Spleen (tissue), 7 donors: ENCODE measurements around the gene BRD1.

Experiments used
- CTCF ChIP-seq, 11 experiments: fragments of 200-600 bp in 7 of 11; fragments of 450-650 bp in 4 of 11; sonication (generic) in 4 of 11; IDR thresholded peaks in 8 of 11; conservative IDR thresholded peaks in 3 of 11; 1 replicate in 7 of 11; 2 replicates in 4 of 11; pipeline versions ENCODE4 v1.4.0 to v1.8.0; 2016 to 2021; ENCODE audit warnings: antibody characterized with exemption in 11 of 11, inconsistent platforms in 4 of 11, mild to moderate bottlenecking in 1 of 11
- POLR2A ChIP-seq, 3 donors: fragments of 450-650 bp; IDR thresholded peaks; one replicate each; pipeline ENCODE4 v1.5.1; 2017; ENCODE audit warnings: antibody characterized with exemption in 3 of 3, mild to moderate bottlenecking in 1 of 3
- POLR2AphosphoS5 ChIP-seq, 3 donors: sonication (generic); formaldehyde crosslinking; IDR thresholded peaks; one replicate each; pipeline ENCODE4 v1.5.1; 2017; ENCODE audit warnings: antibody characterized with exemption in 3 of 3
- donor health status: DM: no; HTN: no; CAD: no; lungs with moderate emphysema.
- donor health status: DM: no; HTN: no; CAD: no.
- donor health status: DM: no; HTN: no; CAD: no.

- TF ChIP-seq CTCF (IDR thresholded peaks at IDR 0.05 in 8 of 11, conservative IDR thresholded peaks at IDR 0.05 in 3 of 11) (no peak), POLR2A (IDR thresholded peaks at IDR 0.05) (no peak), POLR2AphosphoS5 (IDR thresholded peaks at IDR 0.05) (no peak)
Observed at GRCh38 chr22:49807780-49808708, 19.6 kb downstream of the BRD1 start.
